Pancreas (tissue), 10 donors: Measurements from ENCODE around the gene PPP2R5D. TPM values are rescaled to one million over a fixed set of nuclear protein-coding genes. Genes with fewer than 3 reads are reported as not detected.
"Not testable (repeated sequence)": the region's sequence is repeated elsewhere in the genome, so short reads cannot be mapped to it uniquely, and the experiment has no call there.

ENCODE experiments used
- ATAC-seq, 4 donors: fragments of 200-7000 bp; cut with Tn5 transposase; one replicate each; pipeline versions ENCODE4 v1.8.0 to v1.9.1; 2020; ENCODE audit warnings: mild to moderate bottlenecking in 4 of 4, moderate library complexity in 4 of 4
- DNase-seq, 6 donors: peaks; one replicate each; pipeline ENCODE4 v3.0.0-alpha.2; 2020
- FAIRE-seq: peaks from 2 replicates; lab custom pipeline; 2012; peaks lifted over from hg19 to GRCh38; lab: Jason Lieb, UNC
- H3K27ac ChIP-seq, 4 donors: fragments of 200-600 bp; sonication (generic); 1 replicate in 3 of 4; 2 replicates in 1 of 4; pipeline versions ENCODE4 v1.5.0 to v1.8.0; 2020
- H3K27me3 ChIP-seq, 4 donors: fragments of 200-600 bp; one replicate each; pipeline ENCODE4 v1.8.0; 2021
- H3K36me3 ChIP-seq, 3 donors: fragments of 200-600 bp; sonication (generic) in 1 of 3; one replicate each; pipeline versions ENCODE4 v1.5.0 to v1.8.0; 2020 to 2021
- H3K4me1 ChIP-seq, 3 donors: fragments of 200-600 bp; one replicate each; pipeline ENCODE4 v1.8.0; 2021
- H3K4me3 ChIP-seq, 4 donors: fragments of 200-600 bp; sonication (generic) in 2 of 4; one replicate each; pipeline versions ENCODE4 v1.5.0 to v1.8.0; 2020 to 2021
- H3K9me3 ChIP-seq, 4 donors: fragments of 200-600 bp; one replicate each; pipeline ENCODE4 v1.8.0; 2021
- CTCF ChIP-seq, 4 donors: fragments of 200-600 bp; sonication (generic) in 3 of 4; IDR thresholded peaks; one replicate each; pipeline versions ENCODE4 v1.5.0 to v1.8.0; 2021; ENCODE audit warnings: antibody characterized with exemption in 4 of 4
- WGBS, 2 donors: extraction: QIAGEN DNeasy Blood & Tissue Kit; methylation state at CpG; one replicate each; pipeline ENCODE4 v1.1.7; 2013; 5-methylcytosine and 5-hydroxymethylcytosine counted together
- intact Hi-C, 3 donors: fragments of 100-400 bp; cut with DNase I; formaldehyde crosslinking; loops; one replicate each; pipeline versions ENCODE4 v1.11.1 to v1.14.2; 2022
- polyA plus RNA-seq, 2 donors: library from polyadenylated mRNA; stranded (reverse); fragments of 200-250 nt; gene quantifications; one replicate each; pipeline ENCODE4 v1.2.3, GENCODE V29; 2013
- total RNA-seq, 6 donors: library from RNA; stranded (reverse); fragmentation: NEBNext Ultra II Directional in 4 of 6; extraction: Animal tissue kit (Norgen Biotek cat#: 25700) in 4 of 6; gene quantifications; one replicate each; pipeline versions ENCODE4 v1.2.1 to v1.2.4, GENCODE V29; 2021 to 2023
- donor health status: healthy with polysubstance abuse.
- donor health status: DM: no; HTN: no; CAD: no; lungs with moderate emphysema.
- donor health status: DM: no; HTN: no; CAD: no.
- donor health status: control.
- donor health status: control.
- donor health status: Bipolar disorder and iron deficiency.
- donor health status: DM: yes; HTN: yes; CAD: no.
- donor health status: DM: no; HTN: no; CAD: no.
- donor health status: DM: no; HTN: no; CAD: no.
- donor health status: DM: yes; HTN: yes; CAD: no.

PPP2R5D gene
- total and polyA plus RNA-seq, 8 donors: 9.6 to 18.7 (median 12.6) TPM

GRCh38 chr6:42938428-42938796 is 46.0 kb upstream of the PPP2R5D start:
- intact Hi-C loops: no loop called here
- no peaks in the 10 kb centered on the region for H3K27me3 ChIP-seq
- no peak for FAIRE-seq
- peak overlapping the region; percentile 69 to 87 (median 80) for H3K27ac ChIP-seq
- no peaks in the 10 kb centered on the region for H3K9me3 ChIP-seq
- 58 to 60% methylated on average over 5 of the region's 5 CpGs for WGBS, 2 donors
- H3K4me1 ChIP-seq: peaks cover 22 to 28% (median 28%) of the 10 kb centered on the region in 3 donors
- no peak overlapping the region for H3K4me3 ChIP-seq
- ATAC-seq: no peak
- no peak for TF ChIP-seq CTCF (IDR thresholded peaks at IDR 0.05)
- no peak for DNase-seq
- H3K36me3 ChIP-seq: peaks cover 6 to 20% (median 7%) of the 10 kb centered on the region in 3 donors

- H3K27ac ChIP-seq: peak overlapping the region; percentile 69 to 87 (median 80)
- peak; percentile 58 to 94 (median 87) for DNase-seq
- no peak overlapping the region for H3K4me3 ChIP-seq
- no peaks in the 10 kb centered on the region for H3K9me3 ChIP-seq
- peak; percentile 85 to 89 (median 87) for ATAC-seq
- no peaks in the 10 kb centered on the region for H3K27me3 ChIP-seq
- peaks cover 6 to 19% (median 6%) of the 10 kb centered on the region in 3 donors for H3K36me3 ChIP-seq
- FAIRE-seq: no peak
- 33 to 37% methylated on average over 9 of the region's 9 CpGs for WGBS, 2 donors
- intact Hi-C loops: no loop called here
- H3K4me1 ChIP-seq: peaks cover 22 to 28% (median 28%) of the 10 kb centered on the region in 3 donors
- TF ChIP-seq CTCF (IDR thresholded peaks at IDR 0.05): no peak
Measured at GRCh38 chr6:42938987-42939809, 45.2 kb upstream of the PPP2R5D start.

GRCh38 chr6:42939810-42940167 is 44.6 kb upstream of the PPP2R5D start:
- Histone ChIP-seq H3K27me3 (no peaks in the 10 kb centered on the region), H3K4me3 (no peak overlapping the region), H3K36me3 (peaks cover under 1 to 13% (median 6%) of the 10 kb centered on the region in 3 donors), H3K9me3 (no peaks in the 10 kb centered on the region), H3K4me1 (peaks cover 22 to 28% (median 28%) of the 10 kb centered on the region in 3 donors), H3K27ac (peak overlapping the region; percentile 69 to 87 (median 80))
- TF ChIP-seq CTCF (IDR thresholded peaks at IDR 0.05): no peak
- peak in 1 of 6 donors; percentile 64 for DNase-seq
- ATAC-seq: peak; percentile 26 to 59 (median 50)
- no peak for FAIRE-seq
- intact Hi-C loops: no loop called here
- WGBS, 2 donors: 40% methylated on average over 4 of the region's 4 CpGs

GRCh38 chr6:42940493-42941045 is 43.8 kb upstream of the PPP2R5D start:
- peaks cover 22 to 28% (median 28%) of the 10 kb centered on the region in 3 donors for H3K4me1 ChIP-seq

GRCh38 chr6:42941356-42941755 is 43.0 kb upstream of the PPP2R5D start:
- intact Hi-C loops, H3K9me3 ChIP-seq, H3K36me3 ChIP-seq, DNase-seq, H3K27me3 ChIP-seq, H3K27ac ChIP-seq, H3K4me3 ChIP-seq, FAIRE-seq, ATAC-seq: not testable (repeated sequence)
- 96 to 98% methylated on average over 5 of the region's 5 CpGs for WGBS, 2 donors
- H3K4me1 ChIP-seq: peaks cover 22 to 28% (median 28%) of the 10 kb centered on the region in 3 donors

More at GRCh38 chr6:42940493-42941045, 43.8 kb upstream of the PPP2R5D start:
- Histone ChIP-seq H3K27ac (peak overlapping the region; percentile 69 to 87 (median 80)), H3K27me3 (no peaks in the 10 kb centered on the region), H3K9me3 (no peaks in the 10 kb centered on the region), H3K4me3 (no peak overlapping the region), H3K36me3 (peaks cover 0 to 7% (median 4%) of the 10 kb centered on the region in 3 donors)
- FAIRE-seq (no peak), ATAC-seq (no peak), DNase-seq (no peak)
- no peak for TF ChIP-seq CTCF (IDR thresholded peaks at IDR 0.05)
- intact Hi-C loops: no loop called here
- WGBS, 2 donors: 88 to 95% methylated on average over 6 of the region's 6 CpGs
